Breast epithelium (tissue), 3 donors: Measurements from ENCODE around the gene RIT2.

Experiments
- POLR2A ChIP-seq: fragments of 450-650 bp; IDR thresholded peaks from one replicate; pipeline ENCODE4 v1.6.1; 2016; ENCODE audit warnings: antibody characterized with exemption, mild to moderate bottlenecking, moderate library complexity
- POLR2AphosphoS5 ChIP-seq, 3 donors: sonication (generic); formaldehyde crosslinking; IDR thresholded peaks; one replicate each; pipeline ENCODE4 v1.6.1; 2017; ENCODE audit warnings: antibody characterized with exemption in 3 of 3
- TF ChIP-seq, protein P1 (sequence below), 3 donors: fragments of 450-650 bp; IDR thresholded peaks; one replicate each; pipeline ENCODE4 v1.5.1; 2016 to 2017; ENCODE audit warnings: antibody characterized with exemption in 3 of 3, mild to moderate bottlenecking in 3 of 3, moderate library complexity in 3 of 3

DNA sequence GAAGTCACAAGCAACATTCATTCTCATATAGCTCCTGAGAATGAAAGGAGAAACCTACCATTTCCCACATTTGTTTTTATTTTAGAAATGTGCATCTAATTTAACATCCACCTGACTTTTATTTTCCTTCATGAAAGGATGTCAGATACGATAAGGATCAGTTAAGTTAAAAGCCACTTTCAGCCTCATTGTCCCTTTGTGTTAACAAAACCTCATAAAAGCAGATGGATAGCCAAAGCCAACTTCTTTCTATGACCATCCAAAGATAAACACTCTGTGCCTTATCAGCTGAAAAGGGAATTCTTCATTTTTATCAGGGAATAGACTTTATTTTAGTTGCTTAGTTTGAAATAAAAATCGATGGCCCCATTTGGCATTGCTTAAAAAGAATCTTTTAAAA, 25.7 kb upstream of the RIT2 start:
- TF ChIP-seq, protein P1, sequence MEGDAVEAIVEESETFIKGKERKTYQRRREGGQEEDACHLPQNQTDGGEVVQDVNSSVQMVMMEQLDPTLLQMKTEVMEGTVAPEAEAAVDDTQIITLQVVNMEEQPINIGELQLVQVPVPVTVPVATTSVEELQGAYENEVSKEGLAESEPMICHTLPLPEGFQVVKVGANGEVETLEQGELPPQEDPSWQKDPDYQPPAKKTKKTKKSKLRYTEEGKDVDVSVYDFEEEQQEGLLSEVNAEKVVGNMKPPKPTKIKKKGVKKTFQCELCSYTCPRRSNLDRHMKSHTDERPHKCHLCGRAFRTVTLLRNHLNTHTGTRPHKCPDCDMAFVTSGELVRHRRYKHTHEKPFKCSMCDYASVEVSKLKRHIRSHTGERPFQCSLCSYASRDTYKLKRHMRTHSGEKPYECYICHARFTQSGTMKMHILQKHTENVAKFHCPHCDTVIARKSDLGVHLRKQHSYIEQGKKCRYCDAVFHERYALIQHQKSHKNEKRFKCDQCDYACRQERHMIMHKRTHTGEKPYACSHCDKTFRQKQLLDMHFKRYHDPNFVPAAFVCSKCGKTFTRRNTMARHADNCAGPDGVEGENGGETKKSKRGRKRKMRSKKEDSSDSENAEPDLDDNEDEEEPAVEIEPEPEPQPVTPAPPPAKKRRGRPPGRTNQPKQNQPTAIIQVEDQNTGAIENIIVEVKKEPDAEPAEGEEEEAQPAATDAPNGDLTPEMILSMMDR (IDR thresholded peaks at IDR 0.05): no peak
- no peak for TF ChIP-seq POLR2AphosphoS5 (IDR thresholded peaks at IDR 0.05)
- TF ChIP-seq POLR2A: no peak
